GM21367 (cell line): ENCODE measurements around the gene ASIC2.

Experiments used
- ATAC-seq: cut with Tn5 transposase; IDR thresholded peaks from one replicate; pipeline ENCODE4 v1.9.1; 2021; ENCODE audit not compliant: unreplicated experiment

The ASIC2 gene

GRCh38 chr17:33028778-33029177 lies 264.3 kb downstream of the ASIC2 start:
- ATAC-seq = no peak

GRCh38 chr17:33028061-33028460 lies 265.0 kb downstream of the ASIC2 start:
- no peak for ATAC-seq

- ATAC-seq = no peak
Measured at GRCh38 chr17:33024688-33025486, 268.2 kb downstream of the ASIC2 start.

GRCh38 chr17:33023790-33024189 lies 269.3 kb downstream of the ASIC2 start:
- no peak for ATAC-seq

GRCh38 chr17:33021731-33022408 lies 271.2 kb downstream of the ASIC2 start:
- no peak for ATAC-seq

GRCh38 chr17:33019161-33019890 lies 273.8 kb downstream of the ASIC2 start:
- ATAC-seq = no peak

GRCh38 chr17:33017366-33017765 lies 275.7 kb downstream of the ASIC2 start:
- no peak for ATAC-seq

GRCh38 chr17:33016920-33017319 lies 276.2 kb downstream of the ASIC2 start:
- ATAC-seq = no peak

- ATAC-seq = no peak
Measured at GRCh38 chr17:33015716-33016346, 277.3 kb downstream of the ASIC2 start.

GRCh38 chr17:33014751-33015150 lies 278.3 kb downstream of the ASIC2 start:
- ATAC-seq = no peak

GRCh38 chr17:33013596-33014375 lies 279.3 kb downstream of the ASIC2 start:
- ATAC-seq = no peak

GRCh38 chr17:33012522-33013033 lies 280.5 kb downstream of the ASIC2 start:
- ATAC-seq = no peak

GRCh38 chr17:33009636-33010035 lies 283.5 kb downstream of the ASIC2 start:
- no peak for ATAC-seq

GRCh38 chr17:33007186-33007585 lies 285.9 kb downstream of the ASIC2 start:
- ATAC-seq = no peak

GRCh38 chr17:33002246-33002645 lies 290.8 kb downstream of the ASIC2 start:
- no peak for ATAC-seq

GRCh38 chr17:32998887-32999228 lies 294.2 kb downstream of the ASIC2 start:
- no peak for ATAC-seq

GRCh38 chr17:32998111-32998886 lies 294.8 kb downstream of the ASIC2 start:
- no peak for ATAC-seq

- no peak for ATAC-seq
Measured at GRCh38 chr17:32995416-32996045, 297.6 kb downstream of the ASIC2 start.

- no peak for ATAC-seq
Measured at GRCh38 chr17:32993977-32994376, 299.1 kb downstream of the ASIC2 start.
